Esophagus muscularis mucosa (tissue), 4 donors: ENCODE data around the gene DGKZ. TPM values are rescaled to one million over a fixed set of nuclear protein-coding genes. Genes with fewer than 3 reads are reported as not detected.

ENCODE experiments used
- DNase-seq: peaks from one replicate; pipeline ENCODE4 v3.0.0-alpha.2; 2017; ENCODE audit errors: extremely low spot score
- H3K27ac ChIP-seq, 4 donors: fragments of 200-600 bp; sonication (generic); replicated peaks in 1 of 4; 1 replicate in 3 of 4; 2 replicates in 1 of 4; pipeline ENCODE4 v1.5.1; 2016 to 2019; ENCODE audit warnings: mild to moderate bottlenecking in 1 of 4
- H3K27me3 ChIP-seq, 4 donors: fragments of 200-600 bp; sonication (generic); one replicate each; pipeline versions ENCODE4 v1.5.1 to v1.6.0; 2016 to 2019
- H3K36me3 ChIP-seq, 4 donors: fragments of 200-600 bp; sonication (generic); one replicate each; pipeline ENCODE4 v1.5.1; 2016 to 2019
- H3K4me1 ChIP-seq, 4 donors: fragments of 200-600 bp; sonication (generic); one replicate each; pipeline ENCODE4 v1.5.1; 2016 to 2019
- H3K4me3 ChIP-seq, 4 donors: fragments of 200-600 bp; sonication (generic); 1 replicate in 2 of 4; 2 replicates in 2 of 4; pipeline ENCODE4 v1.5.1; 2016 to 2019; ENCODE audit warnings: mild to moderate bottlenecking in 4 of 4, moderate library complexity in 1 of 4
- H3K9me3 ChIP-seq, 4 donors: fragments of 200-600 bp; sonication (generic); 1 replicate in 3 of 4; 2 replicates in 1 of 4; pipeline ENCODE4 v1.5.1; 2016 to 2019
- EP300 ChIP-seq: sonication (generic); formaldehyde crosslinking; IDR thresholded peaks from one replicate; pipeline ENCODE4 v1.6.1; 2017; ENCODE audit warnings: antibody characterized with exemption
- POLR2A ChIP-seq: fragments of 450-650 bp; IDR thresholded peaks from one replicate; pipeline ENCODE4 v1.6.1; 2017; ENCODE audit warnings: antibody characterized with exemption, moderate library complexity, mild to moderate bottlenecking, low read depth
- POLR2AphosphoS5 ChIP-seq, 2 donors: sonication (generic); formaldehyde crosslinking; IDR thresholded peaks; one replicate each; pipeline ENCODE4 v1.6.1; 2017; ENCODE audit warnings: antibody characterized with exemption in 2 of 2
- WGBS: methylation state at CpG from one replicate; pipeline ENCODE4 v1.1.5; 2018; 5-methylcytosine and 5-hydroxymethylcytosine counted together
- intact Hi-C: fragments of 100-400 bp; cut with DNase I; formaldehyde crosslinking; loops from one replicate; pipeline ENCODE4 v1.15.1; 2023
- total RNA-seq, 4 donors: library from RNA; depleted of rRNA; stranded (reverse); fragments of >200 nt; gene quantifications; one replicate each; pipeline versions ENCODE4 v1.1.0 to v1.2.1, GENCODE V29; 2016
- TF ChIP-seq, protein P1 (sequence below), 3 experiments: fragments of 200-600 bp in 2 of 3; fragments of 450-650 bp in 1 of 3; sonication (generic) in 2 of 3; IDR thresholded peaks; one replicate each; pipeline ENCODE4 v1.5.1; 2017 to 2019; ENCODE audit warnings: antibody characterized with exemption in 3 of 3, mild to moderate bottlenecking in 2 of 3, moderate library complexity in 1 of 3

DGKZ gene
- total RNA-seq, 4 donors from 2014 or later, result 39.4 to 85.8 (median 55.4) TPM

DNA sequence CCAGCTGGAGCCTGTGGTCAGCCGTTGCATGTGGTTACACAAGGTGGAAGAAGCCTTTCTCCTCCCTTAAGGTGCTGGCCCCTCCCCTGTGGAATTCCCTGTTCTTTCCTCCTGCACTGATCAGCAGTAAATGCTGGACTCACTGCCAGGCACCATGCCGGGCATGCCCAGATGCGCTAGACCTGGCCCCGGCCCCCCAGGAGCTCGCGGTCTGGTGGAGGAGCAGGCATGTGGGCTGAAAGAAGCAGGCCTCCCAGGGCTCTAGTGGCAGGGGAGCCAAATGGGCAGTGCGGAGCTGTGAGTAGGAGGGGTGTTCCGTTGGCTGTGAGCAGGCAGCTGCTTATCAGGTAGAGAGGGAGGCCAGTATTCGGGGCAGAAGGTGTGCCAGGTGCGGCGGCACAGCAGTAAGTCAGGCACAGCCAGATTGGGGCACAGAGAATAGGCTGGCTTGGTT lies 10.2 kb downstream of the DGKZ start:
- DNase-seq, result no peak
- Histone ChIP-seq H3K36me3 (peaks cover 0 to 16% (median 7%) of the 10 kb centered on the region in 4 donors), H3K4me1 (peaks cover 22 to 64% (median 38%) of the 10 kb centered on the region in 4 donors), H3K27me3 (no peaks in the 10 kb centered on the region), H3K9me3 (no peaks in the 10 kb centered on the region), H3K27ac (no peak overlapping the region), H3K4me3 (no peak overlapping the region)
- 100% methylated on average over 1 of the region's 11 CpGs for WGBS
- intact Hi-C loops, result no loop called here
- TF ChIP-seq POLR2AphosphoS5 (IDR thresholded peaks at IDR 0.05) (no peak), POLR2A (no peak), EP300 (no peak)
- TF ChIP-seq, protein P1, sequence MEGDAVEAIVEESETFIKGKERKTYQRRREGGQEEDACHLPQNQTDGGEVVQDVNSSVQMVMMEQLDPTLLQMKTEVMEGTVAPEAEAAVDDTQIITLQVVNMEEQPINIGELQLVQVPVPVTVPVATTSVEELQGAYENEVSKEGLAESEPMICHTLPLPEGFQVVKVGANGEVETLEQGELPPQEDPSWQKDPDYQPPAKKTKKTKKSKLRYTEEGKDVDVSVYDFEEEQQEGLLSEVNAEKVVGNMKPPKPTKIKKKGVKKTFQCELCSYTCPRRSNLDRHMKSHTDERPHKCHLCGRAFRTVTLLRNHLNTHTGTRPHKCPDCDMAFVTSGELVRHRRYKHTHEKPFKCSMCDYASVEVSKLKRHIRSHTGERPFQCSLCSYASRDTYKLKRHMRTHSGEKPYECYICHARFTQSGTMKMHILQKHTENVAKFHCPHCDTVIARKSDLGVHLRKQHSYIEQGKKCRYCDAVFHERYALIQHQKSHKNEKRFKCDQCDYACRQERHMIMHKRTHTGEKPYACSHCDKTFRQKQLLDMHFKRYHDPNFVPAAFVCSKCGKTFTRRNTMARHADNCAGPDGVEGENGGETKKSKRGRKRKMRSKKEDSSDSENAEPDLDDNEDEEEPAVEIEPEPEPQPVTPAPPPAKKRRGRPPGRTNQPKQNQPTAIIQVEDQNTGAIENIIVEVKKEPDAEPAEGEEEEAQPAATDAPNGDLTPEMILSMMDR (IDR thresholded peaks at IDR 0.05), result no peak

GRCh38 chr11:46359953-46360352 lies 12.7 kb downstream of the DGKZ start:
- TF ChIP-seq POLR2AphosphoS5 (IDR thresholded peaks at IDR 0.05) (no peak), EP300 (no peak), POLR2A (no peak)
- TF ChIP-seq, protein P1 (IDR thresholded peaks at IDR 0.05), result no peak
- 42% methylated on average over 1 of the region's 1 CpG for WGBS
- intact Hi-C loops, result no loop called here
- peak overlapping the region in 1 of 4 donors; percentile 82 for H3K27ac ChIP-seq
- H3K9me3 ChIP-seq, result no peaks in the 10 kb centered on the region
- peaks cover 0 to 8% (median 5%) of the 10 kb centered on the region in 4 donors for H3K36me3 ChIP-seq
- no peak for DNase-seq
- no peak overlapping the region for H3K4me3 ChIP-seq
- peaks cover 40 to 64% (median 48%) of the 10 kb centered on the region in 4 donors for H3K4me1 ChIP-seq
- no peaks in the 10 kb centered on the region for H3K27me3 ChIP-seq

- H3K4me1 ChIP-seq, result peaks cover 40 to 63% (median 52%) of the 10 kb centered on the region in 4 donors
- H3K36me3 ChIP-seq, result peaks cover 0 to 6% (median 5%) of the 10 kb centered on the region in 4 donors
- peak overlapping the region; percentile 48 to 55 (median 52) for H3K4me3 ChIP-seq
- peak overlapping the region; percentile 74 to 88 (median 82) for H3K27ac ChIP-seq
- no peak for DNase-seq
- H3K9me3 ChIP-seq, result no peaks in the 10 kb centered on the region
- WGBS, result 47% methylated on average over 7 of the region's 7 CpGs
- intact Hi-C loops, result no loop called here
- no peak for TF ChIP-seq POLR2A
- no peak for TF ChIP-seq EP300
- no peak for TF ChIP-seq POLR2AphosphoS5 (IDR thresholded peaks at IDR 0.05)
- TF ChIP-seq, protein P1 (IDR thresholded peaks at IDR 0.05), result no peak
- no peaks in the 10 kb centered on the region for H3K27me3 ChIP-seq
Observed at GRCh38 chr11:46360878-46361277, 13.6 kb downstream of the DGKZ start.

DNA sequence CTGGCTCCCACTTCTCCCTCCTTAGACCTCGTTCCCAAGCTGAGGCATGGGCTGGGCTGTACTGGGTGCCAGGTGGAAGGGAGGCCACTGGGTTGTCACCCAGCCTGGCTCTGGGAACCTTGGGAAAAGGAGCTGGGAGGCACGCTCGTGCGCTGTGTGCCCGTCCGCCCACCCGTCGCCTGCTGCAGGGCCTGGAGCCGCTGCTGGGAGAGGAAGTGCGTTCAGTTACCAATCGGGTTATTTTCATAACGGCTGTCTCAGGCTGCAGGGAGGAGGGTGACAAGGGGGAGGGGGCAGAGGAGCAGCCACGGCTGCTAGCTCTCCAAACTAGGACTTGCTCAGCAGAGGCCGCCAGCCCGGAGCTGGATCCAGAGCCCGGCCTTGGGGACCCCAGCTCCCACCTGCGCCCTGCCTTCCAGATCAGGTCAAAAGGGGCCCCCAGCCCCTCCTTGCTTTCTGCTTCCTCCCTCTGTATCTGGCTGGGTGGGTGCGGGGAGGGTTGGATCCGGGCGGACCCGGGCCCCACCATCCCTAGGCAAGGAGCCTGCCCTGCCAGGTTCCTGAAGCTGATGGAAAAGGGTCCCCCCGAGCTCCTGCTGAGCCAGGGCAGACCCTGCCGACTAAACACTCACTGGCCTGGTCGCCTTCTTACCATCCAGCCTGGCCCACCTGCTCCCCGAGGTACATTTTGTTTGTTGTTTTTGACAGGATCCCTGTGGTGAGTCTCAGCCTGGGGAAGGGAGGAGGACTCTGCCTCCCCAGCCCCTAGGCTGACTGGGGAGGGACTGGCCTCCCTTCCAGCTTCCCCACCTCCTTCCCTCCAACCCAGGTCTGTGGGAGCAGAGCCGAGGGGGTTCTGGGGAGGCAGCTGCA lies 14.3 kb downstream of the DGKZ start:
- WGBS, result 8% methylated on average over 21 of the region's 26 CpGs
- Histone ChIP-seq H3K4me1 (peaks cover 40 to 62% (median 52%) of the 10 kb centered on the region in 4 donors), H3K9me3 (no peaks in the 10 kb centered on the region), H3K36me3 (peaks cover 0 to under 1% (median under 1%) of the 10 kb centered on the region in 4 donors), H3K4me3 (peak overlapping the region; percentile 48 to 55 (median 52)), H3K27ac (peak overlapping the region; percentile 74 to 88 (median 82)), H3K27me3 (no peaks in the 10 kb centered on the region)
- no peak for TF ChIP-seq POLR2A
- TF ChIP-seq EP300, result no peak
- TF ChIP-seq POLR2AphosphoS5 (IDR thresholded peaks at IDR 0.05), result peak; percentile 73
- intact Hi-C loops, result no loop called here
- no peak for DNase-seq
